GM18873 (cell line): Measurements from ENCODE around the gene KCNJ14.

Source experiments
- ATAC-seq: cut with Tn5 transposase; IDR thresholded peaks from one replicate; pipeline ENCODE4 v1.9.1; 2021; ENCODE audit warnings: mild to moderate bottlenecking, moderate library complexity, moderate number of reproducible peaks; ENCODE audit not compliant: unreplicated experiment, low FRiP score

The KCNJ14 gene

DNA sequence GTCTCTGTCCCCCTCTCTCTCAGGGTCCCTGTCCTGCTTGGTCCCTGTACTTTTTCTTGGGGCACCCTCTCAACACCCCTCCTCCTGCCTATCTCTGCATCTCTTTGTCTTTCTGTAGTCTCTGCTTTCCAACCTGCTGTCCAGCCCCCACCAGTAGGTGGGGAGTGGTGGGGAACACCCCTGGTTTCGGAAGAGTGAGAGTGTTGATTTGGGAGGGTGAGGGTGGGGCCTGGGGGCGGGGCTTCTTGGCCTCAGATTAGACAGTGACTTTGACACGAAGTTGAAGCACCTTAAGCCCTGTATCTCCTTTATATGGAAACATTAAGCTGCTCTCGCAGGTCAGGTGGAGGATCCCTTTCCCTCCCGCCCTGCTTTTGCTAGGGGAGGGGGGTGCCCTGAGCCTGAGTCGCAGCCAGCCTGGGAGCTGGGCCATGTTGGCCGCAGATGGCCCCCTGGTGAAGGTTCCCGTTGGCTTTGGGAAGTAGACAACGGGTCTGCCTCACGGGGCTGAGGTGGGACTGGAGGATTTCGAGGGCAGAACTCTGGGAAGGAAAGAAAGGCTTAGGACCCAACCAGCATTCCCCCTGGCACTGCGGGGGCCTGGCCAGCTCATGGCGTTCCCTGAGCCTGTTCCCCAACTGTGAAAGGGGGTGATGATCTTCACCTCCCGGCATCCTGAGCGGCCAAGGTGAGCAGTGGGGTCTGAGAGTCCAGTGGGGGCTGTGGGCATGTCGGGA lies at the start of gene KCNJ14:
Gene KCNJ14 (plus strand): TSS at position 404 of the 737 bp plus-strand sequence. CDS start 6,151 bp downstream, outside the sequence.
- ATAC-seq = no peak

DNA sequence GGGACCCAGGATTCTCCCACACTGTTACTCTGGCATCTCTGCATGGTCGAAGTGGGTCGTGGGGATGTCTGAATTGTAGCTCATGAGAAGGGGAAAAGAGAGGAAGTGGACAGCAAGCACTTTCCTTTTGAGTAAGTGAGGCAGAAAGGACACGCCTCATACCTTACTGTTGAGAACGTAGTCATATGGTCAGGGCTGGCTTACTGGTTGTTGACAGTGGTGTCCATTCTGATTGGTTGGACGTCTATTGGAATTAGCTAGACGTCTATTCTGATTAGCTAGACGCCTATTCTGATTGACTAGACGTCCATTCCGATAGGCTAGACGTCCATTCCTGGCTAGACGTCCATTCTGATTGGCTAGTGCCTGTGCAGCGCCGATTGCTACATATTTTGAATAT lies 49.5 kb upstream of the KCNJ14 start:
- ATAC-seq = no peak

DNA sequence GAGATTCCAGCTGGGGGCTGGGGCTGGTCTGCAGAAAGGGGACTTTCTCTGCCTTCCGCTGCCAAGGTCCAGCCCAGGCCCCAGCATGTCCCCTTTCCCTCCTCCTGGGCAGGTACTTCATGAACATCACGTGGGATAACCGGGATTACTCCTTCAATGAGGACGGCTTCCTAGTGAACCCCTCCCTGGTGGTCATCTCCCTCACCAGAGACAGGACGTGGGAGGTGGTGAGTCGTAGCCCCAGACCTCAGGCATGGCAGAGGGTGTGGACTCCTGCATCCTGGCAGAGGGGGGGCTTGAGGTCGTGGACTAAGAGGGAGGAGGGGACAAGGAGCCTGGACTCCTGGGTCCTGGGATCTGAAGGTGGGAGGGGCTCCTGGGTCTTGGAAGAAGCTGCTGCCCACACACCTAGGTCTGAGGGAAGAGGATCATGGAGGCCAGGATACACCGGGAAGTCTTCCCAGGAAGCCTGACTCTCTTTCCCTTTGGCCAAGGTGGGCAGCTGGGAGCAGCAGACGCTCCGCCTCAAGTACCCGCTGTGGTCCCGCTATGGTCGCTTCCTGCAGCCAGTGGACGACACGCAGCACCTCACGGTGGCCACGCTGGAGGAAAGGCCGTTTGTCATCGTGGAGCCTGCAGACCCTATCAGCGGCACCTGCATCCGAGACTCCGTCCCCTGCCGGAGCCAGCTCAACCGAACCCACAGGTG lies 41.3 kb upstream of the KCNJ14 start:
- ATAC-seq = no peak

DNA sequence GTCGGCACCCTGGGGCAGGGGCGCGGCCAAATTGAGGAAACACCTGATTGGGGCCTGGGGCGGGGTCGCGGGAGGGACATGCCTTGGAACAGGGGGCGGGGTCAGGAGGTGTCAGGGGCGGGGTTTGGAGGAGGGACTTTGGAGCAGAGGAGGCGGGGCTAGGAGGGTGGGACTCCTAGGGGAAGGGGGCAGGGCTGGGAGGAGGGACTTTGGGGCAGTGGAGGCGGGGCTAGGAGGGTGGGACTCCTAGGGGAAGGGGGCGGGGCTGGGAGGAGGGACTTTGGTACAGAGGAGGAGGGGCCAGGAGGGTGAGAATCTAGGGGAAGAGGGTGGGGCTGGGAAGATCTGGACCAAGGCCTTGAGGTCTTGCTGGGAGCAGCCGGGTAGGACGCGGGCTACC lies 40.0 kb upstream of the KCNJ14 start:
- ATAC-seq = no peak

DNA sequence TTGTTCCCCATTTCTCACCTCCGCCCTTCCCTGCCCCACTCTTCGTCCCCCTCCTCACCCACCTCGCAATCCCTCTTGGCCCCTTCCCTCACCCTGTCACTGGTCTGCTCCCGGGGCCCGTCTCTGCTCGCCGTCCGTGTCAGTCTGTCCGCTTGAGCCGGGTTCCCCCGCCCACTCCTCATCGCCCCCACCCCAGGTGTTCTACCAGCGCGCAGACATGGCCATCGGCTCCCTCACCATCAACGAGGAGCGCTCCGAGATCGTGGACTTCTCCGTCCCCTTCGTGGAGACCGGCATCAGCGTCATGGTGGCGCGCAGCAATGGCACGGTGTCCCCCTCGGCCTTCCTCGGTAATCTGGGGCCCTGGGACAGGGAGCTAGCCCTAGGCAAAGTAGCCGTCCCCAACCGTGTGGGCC lies 39.6 kb upstream of the KCNJ14 start:
- ATAC-seq = no peak

DNA sequence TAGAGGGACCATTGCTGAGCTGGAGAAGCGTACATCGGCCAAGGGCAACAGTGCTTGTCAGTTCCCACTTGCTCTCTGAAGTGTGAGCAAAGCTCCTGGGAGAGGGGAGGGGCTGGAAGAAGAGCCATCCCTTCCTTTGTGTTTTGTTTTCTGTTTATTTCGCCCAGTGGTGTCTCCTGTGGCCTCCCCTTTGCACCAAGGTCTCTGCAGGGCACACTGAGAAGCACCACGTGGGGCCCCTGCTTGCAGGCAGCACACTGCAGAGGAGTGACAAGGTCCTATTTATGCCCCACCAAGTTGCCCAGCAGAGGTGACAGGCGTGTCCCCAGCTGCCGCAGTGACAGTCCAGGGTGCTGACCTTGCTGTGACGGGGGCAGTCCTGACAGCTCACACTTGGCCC lies 38.0 kb upstream of the KCNJ14 start:
- no peak for ATAC-seq

DNA sequence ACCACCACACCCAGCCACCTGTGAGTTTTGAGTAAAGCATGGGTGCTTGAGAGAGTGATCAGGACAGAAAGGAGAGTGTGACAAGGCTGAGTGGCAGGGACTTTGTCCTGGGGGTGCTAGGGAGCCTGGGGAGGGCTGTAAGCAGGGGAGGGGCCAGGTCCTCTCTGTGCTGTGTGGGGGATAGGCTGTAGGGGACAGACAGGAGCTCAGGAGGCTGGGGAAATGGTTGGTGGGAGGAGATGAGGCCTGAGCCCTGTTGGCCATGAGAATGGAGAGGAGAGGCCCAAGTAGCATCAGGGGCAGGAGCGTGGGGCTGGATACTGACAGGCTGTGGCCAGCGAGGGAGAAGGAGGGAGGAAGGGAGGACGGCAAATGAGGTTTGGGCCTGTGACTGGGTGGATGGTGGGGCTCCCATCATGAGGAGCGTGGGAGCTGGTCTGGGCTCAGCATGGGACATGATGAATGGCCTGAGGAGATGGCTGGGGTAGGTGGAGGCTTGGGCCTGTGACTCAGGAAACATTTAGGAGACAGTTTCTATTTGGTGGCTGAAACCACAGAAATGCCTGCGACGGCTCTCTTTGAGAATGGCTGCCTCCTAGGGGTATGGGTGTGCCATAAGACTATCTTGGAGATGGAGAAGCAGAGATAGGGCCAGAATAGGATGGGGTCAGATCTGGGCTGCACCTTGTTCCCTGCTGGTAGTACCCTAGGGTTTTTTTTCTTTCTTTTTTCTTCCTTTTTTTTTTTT lies 36.9 kb upstream of the KCNJ14 start:
- ATAC-seq = no peak

DNA sequence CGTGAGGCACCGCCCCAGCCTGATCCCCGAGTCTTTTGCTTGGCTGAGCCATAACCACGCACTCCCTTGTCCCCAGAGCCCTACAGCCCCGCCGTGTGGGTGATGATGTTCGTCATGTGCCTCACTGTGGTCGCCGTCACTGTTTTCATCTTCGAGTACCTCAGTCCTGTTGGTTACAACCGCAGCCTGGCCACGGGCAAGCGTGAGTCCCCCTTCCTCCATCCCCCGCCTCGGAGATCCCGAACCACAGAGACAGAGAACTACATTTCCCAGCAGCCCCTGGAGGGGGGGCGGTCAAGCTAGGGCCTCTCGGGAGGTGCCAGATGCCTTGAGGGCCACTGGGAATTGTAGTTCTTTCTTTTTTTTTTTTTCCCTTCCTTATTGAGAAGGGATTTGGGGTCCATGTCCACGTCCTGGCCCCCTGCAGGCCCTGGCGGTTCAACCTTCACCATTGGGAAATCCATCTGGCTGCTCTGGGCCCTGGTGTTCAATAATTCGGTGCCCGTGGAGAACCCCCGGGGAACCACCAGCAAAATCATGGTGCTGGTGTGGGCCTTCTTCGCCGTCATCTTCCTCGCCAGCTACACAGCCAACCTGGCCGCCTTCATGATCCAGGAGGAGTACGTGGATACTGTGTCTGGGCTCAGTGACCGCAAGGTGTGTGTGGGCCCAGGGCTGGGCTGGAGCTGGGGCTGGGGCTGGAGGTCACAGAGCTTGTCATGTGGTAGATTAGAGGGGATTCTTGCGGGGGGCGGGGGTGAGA lies 36.0 kb upstream of the KCNJ14 start:
- ATAC-seq = no peak

DNA sequence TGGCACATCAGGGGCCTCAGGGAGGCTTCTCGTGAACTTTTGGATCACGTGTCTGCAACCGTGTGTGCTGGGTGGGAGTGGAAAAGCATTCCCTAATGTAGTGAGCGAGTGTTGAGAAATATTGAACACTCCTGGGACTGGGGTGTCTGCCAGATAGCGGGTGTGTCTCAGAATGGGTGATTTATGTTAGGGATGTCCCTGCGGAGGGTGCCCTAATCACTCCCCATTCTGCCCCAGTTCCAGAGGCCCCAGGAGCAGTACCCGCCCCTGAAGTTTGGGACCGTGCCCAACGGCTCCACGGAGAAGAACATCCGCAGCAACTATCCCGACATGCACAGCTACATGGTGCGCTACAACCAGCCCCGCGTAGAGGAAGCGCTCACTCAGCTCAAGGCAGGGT lies 33.8 kb upstream of the KCNJ14 start:
- no peak for ATAC-seq

DNA sequence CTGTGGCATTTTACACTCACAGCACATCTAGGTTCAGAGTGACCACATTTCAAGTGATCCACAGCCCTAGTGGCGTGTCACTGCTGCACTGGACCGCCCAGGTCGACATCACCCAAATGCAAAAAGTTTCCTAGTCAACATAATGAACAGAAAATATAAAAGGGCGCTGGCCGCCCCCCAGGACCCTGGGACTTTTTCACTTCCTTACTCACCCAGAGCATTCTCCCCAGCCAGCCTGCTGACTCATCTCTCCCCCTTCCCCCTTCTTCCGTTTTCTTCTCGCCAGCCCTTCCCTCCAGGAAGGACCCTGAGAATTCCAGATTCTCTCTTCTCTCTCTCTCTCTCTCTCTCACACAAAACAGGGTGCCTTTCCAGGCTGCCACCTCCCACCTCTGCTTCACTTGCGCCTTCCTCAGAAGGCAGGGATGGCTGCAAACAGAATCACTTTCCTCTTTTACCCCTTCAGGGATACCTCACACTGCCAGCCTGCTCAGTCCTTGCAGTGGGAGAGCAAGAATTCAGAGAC lies 30.6 kb upstream of the KCNJ14 start:
- no peak for ATAC-seq

DNA sequence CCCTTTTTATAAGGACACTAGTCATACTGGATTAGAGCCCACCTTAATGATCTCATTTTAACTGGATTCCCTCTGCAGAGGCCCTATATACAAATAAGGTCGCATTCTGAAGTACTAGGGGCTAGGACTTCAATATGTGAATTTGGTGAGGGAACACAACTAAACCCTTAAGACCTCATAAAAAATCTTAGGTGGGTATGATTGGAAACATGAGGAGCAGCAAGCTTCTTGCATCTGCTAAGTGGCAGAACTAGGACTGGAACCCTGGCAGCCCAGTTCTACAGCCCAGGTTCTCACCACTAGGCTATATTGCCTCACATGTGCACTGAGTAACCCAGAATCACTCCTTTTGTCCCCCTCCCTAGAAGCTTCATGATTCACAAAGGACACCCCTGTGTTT lies 26.7 kb upstream of the KCNJ14 start:
- ATAC-seq = no peak

DNA sequence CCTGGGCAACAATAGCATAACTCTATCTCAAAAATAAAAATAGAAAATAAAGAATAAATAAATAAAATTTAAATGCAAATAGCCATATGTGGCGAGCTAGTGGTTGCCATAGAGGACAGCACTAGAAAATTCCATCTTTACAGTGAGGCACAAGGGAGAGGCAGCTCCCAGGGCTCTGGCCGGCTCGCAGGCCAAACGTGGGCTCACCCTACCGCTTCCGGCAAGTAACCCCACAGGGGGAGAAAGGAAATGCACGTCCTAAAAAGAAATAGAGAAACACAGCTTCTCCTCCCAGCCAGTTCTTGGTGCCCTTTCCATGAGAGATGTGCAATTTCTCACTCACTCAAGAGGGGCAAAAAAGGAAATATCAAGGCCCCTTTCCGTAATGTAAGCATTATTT lies 22.0 kb upstream of the KCNJ14 start:
- ATAC-seq = no peak

DNA sequence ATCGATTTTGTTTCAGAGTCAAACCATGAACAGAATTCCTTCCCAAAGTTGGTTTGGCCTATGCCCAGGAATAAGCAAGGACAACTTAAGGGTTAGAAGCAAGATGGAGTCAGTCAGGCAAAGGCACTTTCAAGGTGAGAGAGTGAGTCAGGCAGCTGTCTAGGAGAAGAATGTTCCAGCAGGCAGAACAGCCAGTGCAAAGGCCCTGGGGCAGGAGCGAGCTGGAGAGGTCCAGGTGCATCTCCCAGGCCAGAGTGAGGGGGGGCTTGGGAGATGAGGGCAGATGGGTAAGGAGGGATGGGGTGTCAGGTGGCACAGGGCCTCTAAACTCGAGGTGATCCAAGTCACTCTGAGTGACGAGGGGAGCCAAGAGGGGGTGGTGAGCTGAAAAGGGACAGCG lies 18.8 kb upstream of the KCNJ14 start:
- ATAC-seq = no peak

DNA sequence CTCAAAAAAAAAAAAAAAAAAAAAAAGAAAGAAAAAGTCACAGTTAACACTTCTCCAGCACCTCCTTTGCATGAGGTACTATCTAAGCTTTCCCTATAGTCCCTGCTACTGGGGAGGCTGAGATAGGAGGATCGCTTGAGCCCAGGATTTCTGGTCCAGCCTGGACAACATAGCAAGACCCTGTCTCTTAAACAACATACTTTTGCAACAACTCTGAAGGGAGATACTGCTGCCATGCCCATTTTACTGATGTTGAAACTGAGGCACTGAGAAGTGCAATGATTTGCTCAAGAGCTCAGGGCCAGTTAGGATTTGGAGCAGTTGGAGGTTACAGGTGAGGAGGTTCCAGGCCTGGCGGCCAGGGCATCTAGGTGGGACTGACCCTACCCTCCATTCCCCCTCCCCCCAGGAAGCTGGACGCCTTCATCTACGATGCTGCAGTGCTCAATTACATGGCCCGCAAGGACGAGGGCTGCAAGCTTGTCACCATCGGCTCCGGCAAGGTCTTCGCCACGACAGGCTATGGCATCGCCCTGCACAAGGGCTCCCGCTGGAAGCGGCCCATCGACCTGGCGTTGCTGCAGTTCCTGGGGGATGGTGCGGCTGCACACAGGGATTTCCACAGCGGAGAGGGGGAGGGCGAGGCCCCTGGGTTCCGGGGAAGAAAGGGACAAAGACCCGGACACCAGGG lies 13.9 kb upstream of the KCNJ14 start:
- no peak for ATAC-seq

DNA sequence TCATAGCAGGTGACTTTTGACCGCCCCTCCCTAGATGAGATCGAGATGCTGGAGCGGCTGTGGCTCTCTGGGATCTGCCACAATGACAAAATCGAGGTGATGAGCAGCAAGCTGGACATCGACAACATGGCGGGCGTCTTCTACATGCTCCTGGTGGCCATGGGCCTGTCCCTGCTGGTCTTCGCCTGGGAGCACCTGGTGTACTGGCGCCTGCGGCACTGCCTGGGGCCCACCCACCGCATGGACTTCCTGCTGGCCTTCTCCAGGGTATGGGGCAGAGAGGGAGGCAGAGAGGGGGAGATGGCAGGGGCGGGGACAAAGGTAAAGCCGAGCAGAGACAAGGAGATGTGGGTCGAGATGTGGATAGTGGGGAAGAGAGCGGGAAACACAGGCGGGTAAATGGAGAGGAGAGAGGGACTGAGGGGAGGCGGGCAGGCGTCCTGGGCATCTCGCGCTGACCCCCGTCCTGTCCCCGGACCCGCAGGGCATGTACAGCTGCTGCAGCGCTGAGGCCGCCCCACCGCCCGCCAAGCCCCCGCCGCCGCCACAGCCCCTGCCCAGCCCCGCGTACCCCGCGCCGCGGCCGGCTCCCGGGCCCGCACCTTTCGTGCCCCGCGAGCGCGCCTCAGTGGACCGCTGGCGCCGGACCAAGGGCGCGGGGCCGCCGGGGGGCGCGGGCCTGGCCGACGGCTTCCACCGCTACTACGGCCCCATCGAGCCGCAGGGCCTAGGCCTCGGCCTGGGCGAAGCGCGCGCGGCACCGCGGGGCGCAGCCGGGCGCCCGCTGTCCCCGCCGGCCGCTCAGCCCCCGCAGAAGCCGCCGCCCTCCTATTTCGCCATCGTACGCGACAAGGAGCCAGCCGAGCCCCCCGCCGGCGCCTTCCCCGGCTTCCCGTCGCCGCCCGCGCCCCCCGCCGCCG lies 13.0 kb upstream of the KCNJ14 start:
- ATAC-seq = no peak

DNA sequence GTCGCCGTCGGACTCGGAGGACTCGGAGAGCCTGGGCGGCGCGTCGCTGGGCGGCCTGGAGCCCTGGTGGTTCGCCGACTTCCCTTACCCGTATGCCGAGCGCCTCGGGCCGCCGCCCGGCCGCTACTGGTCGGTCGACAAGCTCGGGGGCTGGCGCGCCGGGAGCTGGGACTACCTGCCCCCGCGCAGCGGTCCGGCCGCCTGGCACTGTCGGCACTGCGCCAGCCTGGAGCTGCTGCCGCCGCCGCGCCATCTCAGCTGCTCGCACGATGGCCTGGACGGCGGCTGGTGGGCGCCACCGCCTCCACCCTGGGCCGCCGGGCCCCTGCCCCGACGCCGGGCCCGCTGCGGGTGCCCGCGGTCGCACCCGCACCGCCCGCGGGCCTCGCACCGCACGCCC lies 12.1 kb upstream of the KCNJ14 start:
- no peak for ATAC-seq

DNA sequence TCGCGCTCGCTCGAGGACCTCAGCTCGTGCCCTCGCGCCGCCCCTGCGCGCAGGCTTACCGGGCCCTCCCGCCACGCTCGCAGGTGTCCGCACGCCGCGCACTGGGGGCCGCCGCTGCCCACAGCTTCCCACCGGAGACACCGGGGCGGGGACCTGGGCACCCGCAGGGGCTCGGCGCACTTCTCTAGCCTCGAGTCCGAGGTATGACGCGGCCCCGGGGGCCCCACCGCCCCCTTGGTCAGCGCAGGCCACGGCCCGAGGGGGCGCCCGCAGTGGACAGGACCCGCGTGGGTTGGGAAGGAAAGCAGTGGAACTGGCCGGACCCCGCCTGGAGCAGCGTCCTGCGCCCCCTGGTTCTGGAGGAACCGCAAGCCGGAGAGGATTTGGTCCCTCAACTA lies 11.6 kb upstream of the KCNJ14 start:
- no peak for ATAC-seq

DNA sequence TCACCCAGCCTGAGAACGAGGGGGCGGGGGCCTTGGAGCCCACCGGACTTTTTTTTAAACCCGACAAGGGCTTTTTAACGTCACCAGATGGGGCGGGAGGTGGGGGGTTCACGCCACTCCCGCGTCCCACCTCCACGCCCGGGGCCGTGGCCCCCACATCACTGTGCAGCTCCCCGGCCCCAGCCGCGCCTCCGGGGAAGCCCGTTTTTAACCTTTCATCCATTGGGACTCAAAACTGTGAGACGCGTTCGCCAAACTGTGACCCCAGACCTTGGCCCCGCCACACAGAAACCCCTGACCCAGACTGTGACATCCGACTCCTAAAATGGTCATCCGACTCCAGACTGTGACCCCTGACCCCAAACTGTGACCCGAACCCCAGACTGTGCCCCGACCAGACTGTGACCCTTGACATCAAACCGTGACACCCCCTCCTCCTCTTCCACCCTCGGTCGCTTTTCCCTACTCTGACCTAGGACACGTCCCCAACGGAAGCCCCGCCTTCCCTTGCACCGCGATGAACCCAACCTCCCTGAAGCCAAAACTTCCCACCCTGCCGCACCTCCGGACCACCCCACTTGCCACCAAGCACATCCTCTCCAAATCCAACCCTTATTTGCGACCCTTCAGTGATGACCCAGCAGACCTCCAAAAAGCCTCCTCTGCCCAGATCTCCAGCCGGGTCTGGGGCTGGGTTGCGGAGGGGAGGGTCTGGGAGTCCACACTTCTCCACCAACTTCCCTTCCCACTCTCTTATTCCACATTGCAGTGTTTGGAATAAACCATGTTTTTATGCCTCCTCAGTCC lies 11.0 kb upstream of the KCNJ14 start:
- no peak for ATAC-seq
